Memory B cell (primary cell): Measurements from ENCODE around the gene UCN.

Source experiments
- ATAC-seq: fragments of 150-1000 bp; cut with Tn5 transposase; 2 replicates; pipeline ENCODE4 v1.10.0; 2021; ENCODE audit warnings: low read depth, mild to moderate bottlenecking, moderate library complexity
- DNase-seq, 2 donors: peaks; one replicate each; pipeline ENCODE4 v3.0.0; 2022; ENCODE audit warnings: low spot score in 2 of 2
- H3K27ac Mint-ChIP-seq: one replicate; pipeline ENCODE4 v1.8.0; 2022; ENCODE audit warnings: mild to moderate bottlenecking, moderate library complexity, mixed read lengths
- H3K27me3 Mint-ChIP-seq: one replicate; pipeline ENCODE4 v1.8.0; 2022; ENCODE audit warnings: mixed read lengths
- H3K36me3 Mint-ChIP-seq: one replicate; pipeline ENCODE4 v1.8.0; 2022; ENCODE audit warnings: mild to moderate bottlenecking, mixed read lengths
- H3K4me1 Mint-ChIP-seq: one replicate; pipeline ENCODE4 v1.8.0; 2022; ENCODE audit warnings: mixed read lengths
- H3K4me3 Mint-ChIP-seq: one replicate; pipeline ENCODE4 v1.8.0; 2022; ENCODE audit warnings: mild to moderate bottlenecking, moderate library complexity, mixed read lengths
- H3K9me3 Mint-ChIP-seq: one replicate; pipeline ENCODE4 v1.8.0; 2022; ENCODE audit warnings: mixed read lengths

UCN gene

GRCh38 chr2:27265536-27265870 is 42.7 kb downstream of the UCN start:
- ATAC-seq (no peak), DNase-seq (no peak)
- Mint-ChIP-seq H3K27ac (no peak overlapping the region), H3K4me1 (peaks cover 18% of the 10 kb centered on the region), H3K27me3 (peaks cover 25% of the 10 kb centered on the region), H3K9me3 (no peaks in the 10 kb centered on the region), H3K36me3 (no peaks in the 10 kb centered on the region), H3K4me3 (peak overlapping the region; percentile 59)

GRCh38 chr2:27264753-27265535 is 43.3 kb downstream of the UCN start:
- peak; percentile 59 to 67 for DNase-seq
- peak; percentile 77 for ATAC-seq
- Mint-ChIP-seq H3K9me3 (no peaks in the 10 kb centered on the region), H3K36me3 (no peaks in the 10 kb centered on the region), H3K4me3 (peak overlapping the region; percentile 92), H3K27me3 (peaks cover 28% of the 10 kb centered on the region), H3K4me1 (peaks cover 18% of the 10 kb centered on the region), H3K27ac (peak overlapping the region; percentile 17)

- Mint-ChIP-seq H3K4me1 (peaks cover 18% of the 10 kb centered on the region), H3K27me3 (peaks cover 28% of the 10 kb centered on the region), H3K9me3 (no peaks in the 10 kb centered on the region), H3K36me3 (no peaks in the 10 kb centered on the region), H3K27ac (peak overlapping the region; percentile 17), H3K4me3 (peak overlapping the region; percentile 92)
- peak; percentile 20 to 46 for DNase-seq
- peak; percentile 37 for ATAC-seq
Observed at GRCh38 chr2:27264253-27264752, 43.9 kb downstream of the UCN start.

- ATAC-seq = no peak
- Mint-ChIP-seq H3K9me3 (no peaks in the 10 kb centered on the region), H3K27ac (no peak overlapping the region), H3K36me3 (no peaks in the 10 kb centered on the region), H3K4me3 (peak overlapping the region; percentile 92), H3K4me1 (peaks cover 18% of the 10 kb centered on the region), H3K27me3 (peaks cover 29% of the 10 kb centered on the region)
- peak in 1 of 2 donors; percentile 37 for DNase-seq
Observed at GRCh38 chr2:27263287-27264252, 44.7 kb downstream of the UCN start.

- Mint-ChIP-seq H3K4me1 (peaks cover 18% of the 10 kb centered on the region), H3K9me3 (no peaks in the 10 kb centered on the region), H3K27me3 (peaks cover 35% of the 10 kb centered on the region), H3K27ac (no peak within 1 kb of the TSS), H3K4me3 (peak within 1 kb of the TSS; percentile 92), H3K36me3 (no peaks in the 10 kb centered on the region)
- peak; percentile 60 for ATAC-seq
- DNase-seq = peak; percentile 41 to 52
Observed at GRCh38 chr2:27262379-27263286, 45.6 kb downstream of the UCN start, which contains the start of gene SLC30A3. SLC30A3 (minus strand) TSS chr2:27263047; CDS start chr2:27262906, 141 bp downstream.

GRCh38 chr2:27261926-27262298 is 46.3 kb downstream of the UCN start:
- ATAC-seq (no peak), DNase-seq (no peak)
- H3K9me3 Mint-ChIP-seq = no peaks in the 10 kb centered on the region
- H3K4me1 Mint-ChIP-seq = peaks cover 18% of the 10 kb centered on the region
- H3K36me3 Mint-ChIP-seq = no peaks in the 10 kb centered on the region
- H3K27me3 Mint-ChIP-seq = peaks cover 39% of the 10 kb centered on the region
- peak overlapping the region; percentile 75 for H3K4me3 Mint-ChIP-seq
- H3K27ac Mint-ChIP-seq = peak overlapping the region; percentile 20

GRCh38 chr2:27261241-27261925 is 46.9 kb downstream of the UCN start:
- Mint-ChIP-seq H3K36me3 (no peaks in the 10 kb centered on the region), H3K4me1 (peaks cover 18% of the 10 kb centered on the region), H3K27me3 (peaks cover 44% of the 10 kb centered on the region), H3K4me3 (peak overlapping the region; percentile 75), H3K9me3 (no peaks in the 10 kb centered on the region), H3K27ac (peak overlapping the region; percentile 20)
- DNase-seq (no peak), ATAC-seq (no peak)

GRCh38 chr2:27258051-27258450 is 50.2 kb downstream of the UCN start:
- no peak for DNase-seq
- H3K4me3 Mint-ChIP-seq = no peak overlapping the region

More at GRCh38 chr2:27258051-27258450, 50.2 kb downstream of the UCN start:
- Mint-ChIP-seq H3K9me3 (no peaks in the 10 kb centered on the region), H3K4me1 (peaks cover 8% of the 10 kb centered on the region), H3K36me3 (no peaks in the 10 kb centered on the region), H3K27me3 (peaks cover 51% of the 10 kb centered on the region), H3K27ac (no peak overlapping the region)
- ATAC-seq = no peak
